Loucy (cell line): ENCODE results near the gene XRCC1.

Experiments
- EZH2phosphoT487 ChIP-seq: fragments of 200-600 bp; IDR thresholded peaks from 2 replicates; pipeline ENCODE4 v1.6.1; 2018; ENCODE audit warnings: antibody characterized with exemption, mild to moderate bottlenecking, moderate library complexity, borderline replicate concordance
- TF ChIP-seq, protein P1 (sequence below): fragments of 200-600 bp; sonication (generic); conservative IDR thresholded peaks from 2 replicates; pipeline ENCODE4 v1.5.1; 2014; ENCODE audit warnings: mild to moderate bottlenecking, antibody characterized with exemption, low read length

DNA sequence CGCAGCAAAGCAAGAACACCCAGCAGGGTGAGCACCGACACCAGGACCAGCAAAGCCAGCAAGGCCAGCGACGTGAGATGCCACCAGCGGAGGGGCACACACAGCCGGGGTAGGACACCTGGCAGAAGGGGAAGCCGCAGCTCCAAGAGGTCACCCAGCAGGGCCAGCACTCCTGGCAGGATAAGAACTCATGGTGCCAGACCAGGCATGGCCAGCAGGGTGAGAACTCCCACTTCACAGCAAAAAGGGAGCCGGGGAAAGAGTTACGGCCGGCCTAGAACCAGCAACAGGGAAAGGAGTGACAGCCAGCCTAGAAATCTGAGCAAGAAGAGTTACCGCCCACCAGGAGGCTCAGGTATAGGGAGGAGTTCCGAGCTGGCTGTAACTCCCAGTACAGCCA lies 37.0 kb upstream of the XRCC1 start:
- TF ChIP-seq, protein P1, sequence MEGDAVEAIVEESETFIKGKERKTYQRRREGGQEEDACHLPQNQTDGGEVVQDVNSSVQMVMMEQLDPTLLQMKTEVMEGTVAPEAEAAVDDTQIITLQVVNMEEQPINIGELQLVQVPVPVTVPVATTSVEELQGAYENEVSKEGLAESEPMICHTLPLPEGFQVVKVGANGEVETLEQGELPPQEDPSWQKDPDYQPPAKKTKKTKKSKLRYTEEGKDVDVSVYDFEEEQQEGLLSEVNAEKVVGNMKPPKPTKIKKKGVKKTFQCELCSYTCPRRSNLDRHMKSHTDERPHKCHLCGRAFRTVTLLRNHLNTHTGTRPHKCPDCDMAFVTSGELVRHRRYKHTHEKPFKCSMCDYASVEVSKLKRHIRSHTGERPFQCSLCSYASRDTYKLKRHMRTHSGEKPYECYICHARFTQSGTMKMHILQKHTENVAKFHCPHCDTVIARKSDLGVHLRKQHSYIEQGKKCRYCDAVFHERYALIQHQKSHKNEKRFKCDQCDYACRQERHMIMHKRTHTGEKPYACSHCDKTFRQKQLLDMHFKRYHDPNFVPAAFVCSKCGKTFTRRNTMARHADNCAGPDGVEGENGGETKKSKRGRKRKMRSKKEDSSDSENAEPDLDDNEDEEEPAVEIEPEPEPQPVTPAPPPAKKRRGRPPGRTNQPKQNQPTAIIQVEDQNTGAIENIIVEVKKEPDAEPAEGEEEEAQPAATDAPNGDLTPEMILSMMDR = no peak
- no peak for TF ChIP-seq EZH2phosphoT487
